HL-60/S4 treated with phorbol 12-myristate 13-acetate at 8.2 ng/mL for 4 days and 3 days (cell line): ENCODE data around the gene TAF13.

Source experiments
- in situ Hi-C: fragments of 300-500 bp; cut with MboI; formaldehyde crosslinking; loops from 2 replicates; pipeline ENCODE4 v1.15.0; 2022; ENCODE audit warnings: low sequenced_read_pairs

The TAF13 gene, protein sequence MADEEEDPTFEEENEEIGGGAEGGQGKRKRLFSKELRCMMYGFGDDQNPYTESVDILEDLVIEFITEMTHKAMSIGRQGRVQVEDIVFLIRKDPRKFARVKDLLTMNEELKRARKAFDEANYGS

DNA sequence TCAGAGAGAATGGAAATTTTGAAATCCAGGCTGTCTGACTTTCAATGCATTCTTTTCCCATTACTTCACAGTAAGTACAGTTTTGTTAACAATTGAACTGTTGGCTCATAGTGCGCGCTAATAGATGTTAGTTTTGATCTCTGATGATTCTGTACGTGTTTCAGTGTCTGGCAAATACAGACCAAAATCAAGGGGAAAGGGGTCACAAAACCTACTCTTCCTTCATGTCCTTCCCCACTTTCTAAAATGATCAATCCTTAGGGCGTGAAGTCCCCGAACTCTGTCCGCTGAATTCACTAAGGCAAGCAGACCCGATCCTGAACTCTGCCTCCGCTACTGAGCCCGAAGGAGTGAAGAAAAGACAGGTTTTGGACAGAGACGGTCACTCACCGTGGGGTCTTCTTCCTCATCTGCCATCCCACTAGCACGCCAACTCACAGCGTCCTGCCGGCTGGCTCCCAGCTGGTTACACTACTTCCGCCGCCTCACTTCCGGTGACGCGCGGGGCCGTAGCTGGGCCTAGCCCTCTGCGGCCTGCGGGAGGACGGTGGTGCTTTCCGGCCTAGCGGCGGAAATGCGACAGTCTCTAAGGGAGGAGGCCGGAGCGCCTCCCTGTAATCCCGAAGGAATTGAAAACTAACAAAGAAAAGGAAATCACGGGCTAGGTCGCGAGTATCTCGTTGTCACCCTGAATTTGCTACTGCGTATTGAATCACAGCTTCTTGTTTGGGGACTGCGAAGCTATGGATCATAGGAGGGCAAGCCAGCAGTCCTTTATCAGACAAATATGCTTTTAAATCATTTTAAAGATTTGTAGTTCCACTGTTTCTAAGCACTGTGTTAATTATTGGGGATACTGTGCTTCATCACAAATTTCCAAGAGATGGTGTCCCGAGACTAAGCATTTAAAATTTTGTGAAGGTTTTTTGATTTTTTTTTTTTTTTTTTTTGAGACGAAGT, at the start of gene TAF13:
TAF13 (minus strand) TSS at position 473 of the 960 bp plus-strand sequence; CDS start at position 417, 56 bp downstream.
- in situ Hi-C loops, result no loop called here

DNA sequence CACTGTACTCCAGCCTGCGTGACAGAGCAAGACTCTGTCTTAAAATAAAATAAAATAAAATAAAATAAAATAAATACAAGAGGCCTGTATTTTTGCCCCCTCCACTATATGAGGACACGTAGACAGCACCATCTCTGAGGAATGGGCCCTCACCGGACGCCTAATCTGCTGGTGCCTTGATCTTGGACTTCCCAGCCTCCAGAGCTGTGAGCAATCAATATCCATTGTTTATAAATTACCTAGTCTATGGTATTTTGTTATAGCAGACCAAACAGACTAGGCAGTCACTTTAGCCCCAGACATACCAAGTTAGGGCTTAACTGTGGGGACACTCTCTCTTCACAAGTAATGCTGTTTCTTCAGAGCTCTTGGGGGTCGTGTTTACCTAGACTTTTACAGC, 44.6 kb upstream of the TAF13 start:
- in situ Hi-C loops, result loop anchor here (25.0 kb wide), 1 partner anchor 92 kb away; the partner anchor contains the start of gene SARS1

DNA sequence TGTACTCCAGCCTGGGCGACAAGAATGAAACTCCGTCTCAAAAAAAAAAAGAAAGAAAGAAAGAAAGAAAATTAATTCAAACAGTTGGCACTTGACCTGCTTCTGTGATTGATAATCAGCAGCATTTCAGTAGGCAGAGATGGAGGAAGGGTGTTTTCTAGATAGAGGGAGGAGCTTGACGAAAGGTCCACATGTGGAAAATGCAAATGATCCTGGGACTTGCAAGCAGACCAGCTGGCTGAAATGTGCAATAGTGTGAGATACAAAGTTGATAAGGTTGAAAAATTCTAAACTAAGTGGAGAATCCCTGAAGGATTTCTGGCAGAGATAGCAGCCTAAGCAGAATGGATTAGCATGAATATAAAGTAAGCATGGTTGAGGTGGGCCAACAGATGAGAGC, 42.3 kb upstream of the TAF13 start:
- in situ Hi-C loops, result loop anchor here (25.0 kb wide), 1 partner anchor 94 kb away; the partner anchor contains the start of gene SARS1

DNA sequence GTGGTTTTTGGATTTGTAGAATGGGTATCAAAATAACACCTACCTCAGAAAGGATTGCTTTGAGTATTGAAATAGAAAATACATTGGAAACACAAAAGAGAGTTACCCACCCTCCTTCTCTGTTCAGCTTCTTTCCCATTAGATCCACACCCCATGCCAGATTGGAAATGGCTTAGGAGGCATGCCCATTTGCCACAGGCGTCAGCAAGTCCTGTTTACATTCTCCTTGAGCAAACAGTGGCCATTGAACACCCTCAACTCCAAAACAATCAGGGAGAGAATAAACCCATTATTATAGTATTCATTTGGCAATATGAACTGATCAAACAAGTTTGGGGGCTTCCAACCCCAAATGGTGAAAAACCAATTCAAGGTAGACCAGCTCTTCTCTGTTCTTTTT, 40.5 kb upstream of the TAF13 start:
- in situ Hi-C loops, result loop anchor here (25.0 kb wide), 1 partner anchor 96 kb away; the partner anchor contains the start of gene SARS1

DNA sequence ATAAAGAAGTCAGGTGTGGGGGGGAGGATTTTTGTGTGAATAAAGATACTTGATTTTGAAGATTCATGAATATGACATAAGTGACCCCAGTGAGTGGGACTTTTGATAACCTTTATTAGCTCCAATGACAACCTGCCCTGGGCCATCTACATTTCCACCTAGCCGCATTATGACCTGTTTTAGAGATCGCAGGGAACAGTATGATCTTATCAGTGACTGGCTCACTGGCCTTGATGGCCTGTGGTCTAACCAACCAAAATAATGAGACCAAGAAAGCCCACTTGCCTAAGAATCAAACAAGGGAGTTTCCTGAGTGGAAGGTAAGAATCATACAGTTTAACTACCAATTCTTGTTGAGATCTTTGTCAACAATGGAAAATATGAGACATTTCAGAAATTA, 39.9 kb upstream of the TAF13 start:
- in situ Hi-C loops, result loop anchor here (25.0 kb wide), 1 partner anchor 97 kb away; the partner anchor contains the start of gene SARS1

DNA sequence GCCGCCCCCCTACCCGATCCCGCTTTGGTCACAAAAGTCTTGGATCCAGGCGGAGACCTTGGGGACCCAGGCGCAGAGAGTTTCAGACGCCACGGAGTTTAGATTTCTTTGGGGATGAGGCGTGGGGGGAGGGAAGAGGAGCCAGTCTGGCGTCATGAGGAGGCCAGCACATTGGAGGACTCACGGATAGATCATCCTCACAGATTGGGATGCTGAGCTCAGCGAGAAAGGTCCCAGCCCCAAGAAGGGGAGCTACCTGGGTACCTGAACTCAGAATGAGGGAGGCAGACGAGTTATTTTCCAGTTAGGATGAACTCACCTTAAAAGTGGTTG, 38.5 kb upstream of the TAF13 start:
- in situ Hi-C loops, result loop anchor here (25.0 kb wide), 1 partner anchor 98 kb away; the partner anchor contains the start of gene SARS1

DNA sequence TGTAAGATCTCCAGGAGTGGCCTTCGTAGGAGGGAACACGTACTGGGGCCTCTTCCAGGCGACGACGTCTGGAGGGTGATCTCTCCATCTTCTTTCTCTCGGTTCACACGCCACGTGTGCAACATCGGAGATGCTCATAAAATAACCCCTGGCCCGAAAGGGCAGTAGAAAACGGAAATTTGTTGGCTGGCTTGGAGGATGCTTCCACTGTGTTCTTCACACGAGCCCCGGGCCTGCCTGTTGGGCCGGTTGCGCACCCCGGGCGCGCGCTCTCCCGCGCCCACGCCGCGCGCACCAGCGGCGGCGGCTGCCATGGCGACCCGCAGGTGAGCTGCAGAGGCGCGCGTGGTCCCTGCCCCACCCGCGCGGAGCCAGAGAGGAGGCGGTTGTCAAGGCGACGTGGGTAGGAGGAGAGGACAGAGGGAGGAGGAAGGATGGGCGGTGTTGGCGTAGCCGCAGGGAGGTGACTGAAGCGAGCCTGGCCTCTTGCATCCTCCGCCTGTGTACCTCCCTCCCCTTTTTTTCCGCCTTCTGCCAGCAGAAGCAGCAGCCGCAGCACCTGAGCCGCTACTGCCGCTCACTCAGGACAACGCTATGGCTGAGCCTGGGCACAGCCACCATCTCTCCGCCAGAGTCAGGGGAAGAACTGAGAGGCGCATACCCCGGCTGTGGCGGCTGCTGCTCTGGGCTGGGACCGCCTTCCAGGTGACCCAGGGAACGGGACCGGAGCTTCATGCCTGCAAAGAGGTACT, 38.0 kb upstream of the TAF13 start, which contains the start of gene ELAPOR1:
ELAPOR1 (plus strand) TSS at position 526 of the 752 bp plus-strand sequence; CDS start at position 595, 69 bp downstream.
- in situ Hi-C loops, result loop anchor here (25.0 kb wide), 1 partner anchor 99 kb away; the partner anchor contains the start of gene SARS1

DNA sequence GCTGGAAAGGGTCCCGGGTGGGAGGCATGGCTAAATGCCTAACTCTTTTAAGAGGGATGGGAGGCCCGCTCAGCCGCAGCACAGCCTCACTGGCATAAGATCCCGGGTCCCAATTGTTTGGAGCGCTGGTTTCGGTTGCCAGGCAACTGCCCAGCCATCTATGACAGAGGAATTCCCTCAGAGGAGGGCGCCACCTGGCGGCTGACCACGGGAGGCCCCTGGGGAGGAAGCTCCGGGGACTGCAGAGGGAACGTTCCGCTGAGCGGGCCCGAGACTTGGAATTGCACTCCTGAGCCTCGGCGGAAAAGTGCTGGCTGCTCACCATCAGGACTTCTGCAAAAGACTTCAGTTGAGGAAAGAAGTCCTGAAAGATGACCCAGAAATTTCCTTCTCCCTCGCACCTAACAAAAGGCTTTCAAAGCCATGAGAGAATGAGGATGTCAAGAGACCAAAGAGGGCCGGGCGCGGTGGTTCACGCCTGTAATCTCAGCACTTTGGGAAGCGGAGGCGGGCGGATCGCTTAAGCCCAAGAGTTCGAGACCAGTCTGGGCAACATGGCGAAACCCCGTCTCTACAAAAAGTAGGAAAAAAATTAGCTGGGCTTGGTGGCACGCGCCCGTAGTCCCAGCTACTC, 37.0 kb upstream of the TAF13 start:
- in situ Hi-C loops, result loop anchor here (25.0 kb wide), 1 partner anchor 100 kb away; the partner anchor contains the start of gene SARS1

DNA sequence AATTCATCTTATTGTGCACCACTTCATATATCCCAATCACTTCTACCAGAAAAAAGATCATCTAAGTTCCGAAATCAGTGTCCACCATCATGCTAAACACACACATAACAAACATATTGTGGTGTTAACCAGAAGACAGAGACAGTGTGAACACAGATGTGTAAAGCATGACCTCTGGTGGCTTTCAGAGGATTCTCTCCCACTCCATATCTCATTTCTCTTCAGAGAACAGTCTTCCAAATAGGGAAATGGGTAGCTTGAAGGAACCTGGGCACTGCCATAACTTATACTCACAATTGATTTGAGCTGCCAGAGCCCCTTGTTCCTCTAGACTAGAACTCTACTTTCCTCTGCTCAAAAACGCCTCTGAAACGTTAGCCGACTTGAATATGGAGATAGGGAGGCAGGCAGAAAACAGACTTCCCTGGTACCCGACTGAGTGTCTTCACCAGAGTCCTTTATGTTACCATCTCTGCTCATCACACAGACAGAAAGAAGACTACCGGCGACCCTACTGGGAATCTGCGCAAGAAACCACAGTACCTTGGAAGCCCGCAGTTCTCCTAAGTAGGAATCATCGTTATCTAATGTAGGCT, 36.4 kb upstream of the TAF13 start:
- in situ Hi-C loops, result loop anchor here (25.0 kb wide), 1 partner anchor 100 kb away; the partner anchor contains the start of gene SARS1

DNA sequence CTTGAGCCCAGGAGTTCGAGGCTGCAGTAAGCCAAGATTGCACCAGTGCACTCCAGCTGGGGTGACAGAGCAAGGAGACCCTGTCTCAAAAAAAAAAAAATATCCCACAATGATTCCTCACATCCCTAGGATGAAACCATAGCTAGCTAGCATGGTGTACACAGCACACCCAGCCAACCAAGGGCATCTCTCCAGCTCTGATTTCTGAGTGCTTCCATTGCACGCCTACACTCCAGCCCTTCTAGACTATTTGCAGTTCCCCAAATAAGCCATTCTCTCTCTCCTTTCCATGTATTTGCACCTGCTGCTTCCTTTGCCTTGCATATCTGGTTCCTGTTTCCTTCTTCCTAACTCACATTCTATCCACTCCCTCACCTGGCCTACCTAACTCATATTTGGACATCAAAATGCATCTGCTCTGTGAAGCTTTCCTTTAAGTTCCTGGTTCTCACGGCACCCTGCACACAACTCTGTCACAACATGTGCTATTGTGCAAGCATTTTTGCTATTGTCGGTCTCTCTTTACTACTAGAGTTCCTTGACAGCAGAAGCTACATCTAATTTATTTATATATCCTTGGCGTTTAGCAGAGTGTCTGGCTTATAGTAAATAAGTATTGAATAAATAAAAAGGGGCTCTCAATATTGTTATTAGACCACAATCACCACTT, 35.7 kb upstream of the TAF13 start:
- in situ Hi-C loops, result loop anchor here (25.0 kb wide), 1 partner anchor 101 kb away; the partner anchor contains the start of gene SARS1

DNA sequence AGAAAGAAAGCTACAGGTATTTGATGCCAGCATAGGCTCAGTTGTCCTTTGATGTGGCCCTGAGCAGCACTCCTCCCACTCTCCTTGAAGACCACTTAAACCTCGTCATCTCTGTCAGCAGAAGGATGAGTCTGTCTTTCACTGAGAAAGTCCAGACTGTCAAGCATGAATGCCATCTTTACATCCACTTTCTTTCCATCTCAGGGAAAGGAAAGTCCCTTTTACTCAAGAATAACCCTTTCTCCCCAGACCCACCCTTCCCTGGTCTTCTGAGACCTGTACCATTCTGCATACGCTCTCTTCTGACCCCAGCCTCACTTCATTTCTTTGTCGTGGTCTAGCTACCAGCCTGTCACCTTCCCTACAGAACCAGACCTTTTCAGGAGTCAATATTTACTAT, 34.1 kb upstream of the TAF13 start:
- in situ Hi-C loops, result loop anchor here (25.0 kb wide), 1 partner anchor 102 kb away; the partner anchor contains the start of gene SARS1

DNA sequence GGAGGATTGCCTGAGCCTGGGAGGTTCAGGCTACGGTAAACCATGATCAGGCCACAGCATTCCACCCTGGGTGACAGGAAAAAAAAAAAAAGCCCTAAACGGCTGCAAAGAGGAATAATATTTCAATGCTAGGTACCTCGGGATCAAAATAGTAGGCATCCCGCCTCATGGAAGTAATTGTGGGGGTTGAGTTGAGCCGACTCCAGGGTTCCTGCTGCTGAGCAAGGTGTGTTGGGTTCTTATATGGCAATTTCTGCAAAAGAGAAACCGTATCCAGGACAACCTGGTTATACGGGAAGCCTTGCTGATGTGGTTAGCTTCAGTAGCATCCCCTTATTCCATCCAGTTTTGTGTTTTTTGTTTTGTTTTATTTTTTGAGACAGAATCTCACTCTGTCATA, 32.0 kb upstream of the TAF13 start:
- in situ Hi-C loops, result loop anchor here (25.0 kb wide), 1 partner anchor 105 kb away; the partner anchor contains the start of gene SARS1

DNA sequence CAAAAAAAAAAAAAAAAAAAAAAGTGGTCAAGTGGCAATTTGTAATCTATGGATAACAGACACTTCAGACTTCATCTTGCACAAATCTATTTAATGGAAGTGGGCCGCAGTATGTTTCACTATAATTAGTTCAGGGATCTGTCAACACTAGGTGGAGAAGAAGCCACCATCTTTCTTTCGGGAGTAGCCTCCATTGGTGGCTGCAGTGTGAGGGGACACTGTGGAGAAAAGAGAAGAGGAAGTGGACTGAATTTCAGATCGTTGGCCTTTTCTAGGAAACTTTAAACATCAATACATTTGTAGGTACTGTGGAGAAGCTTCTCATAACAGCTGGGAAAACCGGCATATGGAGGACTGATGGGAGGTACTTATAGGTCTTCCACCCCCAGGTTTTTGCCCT, 30.1 kb upstream of the TAF13 start:
- in situ Hi-C loops, result loop anchor here (25.0 kb wide), 1 partner anchor 106 kb away; the partner anchor contains the start of gene SARS1

DNA sequence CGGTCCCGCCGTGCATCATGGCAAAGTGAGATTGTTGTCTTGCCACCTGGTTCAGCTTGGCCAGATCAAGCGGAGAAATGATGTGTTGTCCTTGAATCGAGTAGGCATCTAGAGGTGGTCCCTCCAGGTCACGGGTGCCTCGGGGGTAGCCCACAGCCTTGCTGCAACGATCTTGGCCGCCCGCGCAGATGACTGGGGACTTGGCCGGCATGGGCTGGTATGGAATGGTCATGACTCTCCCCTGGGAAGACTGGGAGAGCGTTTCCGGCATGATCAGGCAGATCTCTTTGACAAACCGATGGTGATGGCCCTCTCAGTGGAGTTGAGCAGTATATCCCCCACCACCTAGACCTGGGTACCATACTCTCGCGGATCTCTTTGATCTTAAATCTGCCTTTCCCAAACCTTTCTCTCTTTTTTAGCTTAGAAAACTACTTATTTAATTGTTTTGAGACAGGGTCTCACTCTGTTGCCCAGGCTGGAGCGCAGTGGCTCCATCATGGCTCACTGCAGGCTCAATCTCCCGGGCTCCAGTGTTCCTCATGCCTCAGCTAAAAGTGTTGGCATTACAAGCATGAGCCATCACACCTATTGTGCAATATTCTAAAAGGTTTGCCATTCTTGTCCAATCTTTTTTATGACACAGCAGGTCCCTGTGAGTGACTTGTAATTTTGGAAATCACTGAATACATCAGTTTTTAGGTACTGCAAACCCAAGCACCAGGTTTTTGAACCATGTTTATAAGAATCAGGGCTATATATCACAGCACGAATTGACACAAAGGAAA, 28.8 kb upstream of the TAF13 start:
- in situ Hi-C loops, result loop anchor here (25.0 kb wide), 1 partner anchor 108 kb away; the partner anchor contains the start of gene SARS1

DNA sequence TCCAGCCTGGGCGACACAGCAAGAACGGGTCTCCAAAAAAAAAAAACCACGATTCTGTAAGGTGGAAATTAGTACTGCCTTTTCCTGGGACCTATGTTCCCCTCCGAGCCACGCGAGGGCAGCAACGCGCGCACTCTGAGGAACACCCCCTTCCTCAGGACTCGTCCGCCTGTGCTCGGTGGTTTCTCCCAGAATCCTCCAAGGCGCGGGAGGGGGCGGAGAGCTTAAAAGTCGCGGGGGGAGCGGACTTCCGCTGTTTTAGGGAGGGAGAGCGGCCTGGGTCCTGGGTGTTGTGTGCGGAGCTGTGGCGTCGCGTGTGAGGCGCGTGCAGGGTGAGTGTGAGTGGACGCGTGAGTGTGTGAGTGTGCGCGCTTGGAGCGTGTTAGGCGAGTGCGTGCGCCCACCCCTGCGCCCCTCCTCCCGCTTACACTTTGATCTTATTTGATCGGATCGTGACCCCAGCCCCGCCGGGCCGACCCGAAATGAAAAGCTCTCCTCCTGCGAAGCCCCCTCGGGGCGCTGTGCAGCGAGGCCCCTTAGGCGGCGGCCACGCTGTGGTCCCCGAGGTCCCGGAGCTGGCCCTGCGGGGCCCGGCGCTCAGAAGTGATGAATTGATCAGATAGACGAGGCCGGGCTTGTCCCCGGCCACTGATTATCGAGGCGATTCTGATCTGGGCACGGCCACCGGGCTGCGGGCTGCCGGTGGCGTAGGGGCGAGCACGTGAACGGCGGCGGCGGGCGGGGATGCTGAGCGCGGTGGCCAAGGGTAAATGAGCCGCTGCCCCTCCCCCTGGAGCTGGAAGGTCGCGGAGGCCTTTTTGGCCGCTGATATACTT, 24.4 kb upstream of the TAF13 start:
- in situ Hi-C loops, result loop anchor here (25.0 kb wide), 1 partner anchor 112 kb away; the partner anchor contains the start of gene SARS1

DNA sequence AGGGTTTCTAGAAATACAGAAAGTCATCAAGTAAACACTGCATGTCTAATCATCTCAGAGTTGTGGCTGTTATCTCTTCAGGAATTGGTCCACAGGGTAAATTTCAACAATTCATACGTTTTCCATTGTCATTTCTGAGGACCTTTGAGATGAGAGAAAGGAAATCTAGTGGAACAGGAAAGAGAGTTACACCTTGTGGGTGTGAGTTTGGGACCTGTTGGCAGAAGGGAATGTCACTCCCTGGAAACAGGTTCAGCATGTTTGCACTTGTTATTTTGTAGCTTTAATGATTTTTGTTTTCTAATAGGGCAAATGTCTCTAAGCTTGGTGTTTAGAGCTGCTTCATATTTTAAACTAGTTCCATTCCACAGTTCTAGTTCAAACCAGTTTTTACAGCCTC, 20.3 kb upstream of the TAF13 start:
- in situ Hi-C loops, result no loop called here

DNA sequence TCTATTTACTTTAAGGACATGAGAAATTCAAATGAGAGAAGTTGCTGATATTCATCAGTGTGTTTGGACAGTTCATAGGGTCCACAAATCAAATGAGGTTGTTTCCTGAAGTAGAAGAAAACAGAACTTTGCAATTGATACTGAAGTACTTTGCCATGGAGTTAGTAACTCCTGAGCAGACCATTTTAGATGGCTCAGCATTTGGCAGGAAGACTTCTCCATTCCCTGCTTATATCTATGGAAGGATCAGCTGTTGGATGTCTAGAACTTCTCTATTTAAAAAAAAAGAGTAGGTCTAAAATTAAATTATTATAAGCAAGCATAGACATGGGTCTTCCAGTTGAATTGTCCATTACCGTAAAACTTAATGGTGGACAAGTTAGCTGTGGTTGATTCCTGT, 19.8 kb upstream of the TAF13 start:
- in situ Hi-C loops, result no loop called here
